Astrocyte of the cerebellum (primary cell): ENCODE measurements around the gene ABLIM1.

ENCODE experiments used
- DNase-seq: peaks from one replicate; pipeline ENCODE4 v3.0.0-alpha.2; 2011; ENCODE audit warnings: low read depth
- H3K4me3 ChIP-seq: 2 replicates; pipeline ENCODE4 v1.5.1; 2011; ENCODE audit warnings: mild to moderate bottlenecking, low read depth, low read length, moderate library complexity
- in situ Hi-C: cut with HindIII; loops from 2 replicates; pipeline ENCODE4 v1.10.0; 2017; ENCODE audit warnings: low sequenced_read_pairs
- TF ChIP-seq, protein P1 (sequence below): IDR thresholded peaks from 2 replicates; pipeline ENCODE4 v1.5.1; 2012; ENCODE audit warnings: low read length, low read depth, moderate library complexity, mild to moderate bottlenecking; ENCODE audit errors: missing control alignments

Gene ABLIM1

GRCh38 chr10:114541797-114542160 is 116.3 kb downstream of the ABLIM1 start:
- in situ Hi-C loops: loop anchor here (5.0 kb wide), 2 partner anchors 74 to 239 kb away; no protein-coding TSS in a partner anchor
- DNase-seq: no peak
- H3K4me3 ChIP-seq: no peak overlapping the region
- TF ChIP-seq, protein P1, sequence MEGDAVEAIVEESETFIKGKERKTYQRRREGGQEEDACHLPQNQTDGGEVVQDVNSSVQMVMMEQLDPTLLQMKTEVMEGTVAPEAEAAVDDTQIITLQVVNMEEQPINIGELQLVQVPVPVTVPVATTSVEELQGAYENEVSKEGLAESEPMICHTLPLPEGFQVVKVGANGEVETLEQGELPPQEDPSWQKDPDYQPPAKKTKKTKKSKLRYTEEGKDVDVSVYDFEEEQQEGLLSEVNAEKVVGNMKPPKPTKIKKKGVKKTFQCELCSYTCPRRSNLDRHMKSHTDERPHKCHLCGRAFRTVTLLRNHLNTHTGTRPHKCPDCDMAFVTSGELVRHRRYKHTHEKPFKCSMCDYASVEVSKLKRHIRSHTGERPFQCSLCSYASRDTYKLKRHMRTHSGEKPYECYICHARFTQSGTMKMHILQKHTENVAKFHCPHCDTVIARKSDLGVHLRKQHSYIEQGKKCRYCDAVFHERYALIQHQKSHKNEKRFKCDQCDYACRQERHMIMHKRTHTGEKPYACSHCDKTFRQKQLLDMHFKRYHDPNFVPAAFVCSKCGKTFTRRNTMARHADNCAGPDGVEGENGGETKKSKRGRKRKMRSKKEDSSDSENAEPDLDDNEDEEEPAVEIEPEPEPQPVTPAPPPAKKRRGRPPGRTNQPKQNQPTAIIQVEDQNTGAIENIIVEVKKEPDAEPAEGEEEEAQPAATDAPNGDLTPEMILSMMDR: no peak

DNA sequence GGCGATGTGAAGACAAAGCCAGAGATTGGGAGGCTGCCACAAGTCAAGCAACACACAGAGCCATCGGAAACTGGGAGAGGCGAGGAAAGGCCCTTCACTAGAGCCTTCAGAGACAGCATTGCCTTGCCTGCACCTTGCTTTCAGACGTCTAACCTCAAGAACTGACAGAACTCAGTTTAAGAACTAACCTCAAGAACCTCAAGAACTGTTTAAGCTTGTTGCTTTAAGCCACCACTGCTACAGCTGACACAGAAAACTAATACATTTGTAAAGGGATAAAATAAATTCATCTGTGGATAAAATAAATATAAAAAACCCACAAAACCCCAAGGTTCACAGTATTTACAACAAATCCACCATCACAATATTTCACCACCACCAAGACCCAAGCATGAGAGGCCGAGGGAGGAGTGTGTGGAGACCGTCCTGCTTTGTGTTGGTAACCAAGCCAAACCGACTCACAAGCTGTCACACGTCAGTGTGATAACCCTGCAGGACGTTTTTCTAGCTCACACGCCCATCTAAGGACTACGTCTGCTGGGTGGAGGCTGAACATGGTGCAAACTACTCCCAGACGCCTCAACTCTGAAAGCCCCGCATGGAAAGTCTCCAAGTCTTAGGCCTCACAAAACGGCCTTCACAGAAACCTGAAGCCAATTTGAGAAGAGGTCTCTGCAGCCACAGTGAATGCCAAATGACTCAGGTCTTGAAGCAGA is 116.8 kb downstream of the ABLIM1 start:
- peak; percentile 76 for DNase-seq
- in situ Hi-C loops: loop anchor here (5.0 kb wide), 2 partner anchors 74 to 239 kb away; no protein-coding TSS in a partner anchor
- H3K4me3 ChIP-seq: no peak overlapping the region
- TF ChIP-seq, protein P1: no peak

DNA sequence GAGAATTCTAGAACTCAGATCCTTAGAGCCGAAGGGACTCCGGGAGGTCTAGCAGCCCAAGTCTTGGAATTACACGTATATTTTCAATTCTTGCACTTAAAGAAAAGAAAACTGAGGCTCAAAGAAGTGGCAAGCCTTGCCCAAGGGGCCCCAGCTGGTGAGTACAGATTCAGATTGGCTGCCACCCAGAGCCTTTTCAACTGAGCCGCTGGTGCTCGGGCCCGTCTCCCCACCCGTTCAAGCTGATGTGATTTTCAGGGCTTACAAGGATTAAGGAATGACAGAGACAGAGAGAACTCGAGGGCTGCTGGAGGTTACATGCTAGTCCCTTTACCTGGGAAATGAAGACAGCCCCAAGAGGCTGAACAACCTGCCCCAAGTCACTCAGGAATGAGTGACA is 117.8 kb downstream of the ABLIM1 start:
- in situ Hi-C loops: loop anchor here (5.0 kb wide), 2 partner anchors 73 to 238 kb away; no protein-coding TSS in a partner anchor
- TF ChIP-seq, protein P1: no peak
- no peak for DNase-seq
- no peak overlapping the region for H3K4me3 ChIP-seq

- in situ Hi-C loops: loop anchor here (5.0 kb wide), 2 partner anchors 72 to 237 kb away; no protein-coding TSS in a partner anchor
- TF ChIP-seq, protein P1: no peak
- H3K4me3 ChIP-seq: no peak overlapping the region
- DNase-seq: no peak
These were observed 118.5 kb downstream of the ABLIM1 start for GRCh38 chr10:114539623-114540022.

GRCh38 chr10:114538181-114538906 is 119.7 kb downstream of the ABLIM1 start:
- DNase-seq: no peak
- no peak overlapping the region for H3K4me3 ChIP-seq
- in situ Hi-C loops: no loop called here
- TF ChIP-seq, protein P1: no peak

DNA sequence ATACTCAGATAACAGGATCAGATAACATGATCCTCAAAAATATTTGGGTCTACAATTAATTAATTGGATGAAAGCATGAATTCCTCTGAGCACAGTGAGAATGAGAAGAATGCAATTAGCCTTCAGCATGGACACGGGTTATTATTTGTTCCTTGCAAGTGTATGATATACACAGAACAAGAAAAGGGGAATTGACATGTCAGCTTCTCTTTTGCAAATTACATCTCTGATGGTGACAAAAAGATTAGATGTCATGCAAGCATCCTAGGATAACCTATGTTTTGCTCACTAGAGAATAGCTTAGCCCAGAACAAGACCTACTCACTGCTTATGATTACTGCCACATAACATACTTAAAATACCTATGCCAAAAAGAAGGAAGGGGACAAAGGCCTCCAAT is 120.3 kb downstream of the ABLIM1 start:
- in situ Hi-C loops: no loop called here
- TF ChIP-seq, protein P1: no peak
- DNase-seq: no peak
- H3K4me3 ChIP-seq: no peak overlapping the region
